Loucy (cell line): ENCODE results near the gene MDN1.

Experiments used
- EZH2phosphoT487 ChIP-seq: fragments of 200-600 bp; IDR thresholded peaks from 2 replicates; pipeline ENCODE4 v1.6.1; 2018; ENCODE audit warnings: antibody characterized with exemption, mild to moderate bottlenecking, moderate library complexity, borderline replicate concordance
- TF ChIP-seq, protein P1 (sequence below): fragments of 200-600 bp; sonication (generic); conservative IDR thresholded peaks from 2 replicates; pipeline ENCODE4 v1.5.1; 2014; ENCODE audit warnings: mild to moderate bottlenecking, antibody characterized with exemption, low read length

DNA sequence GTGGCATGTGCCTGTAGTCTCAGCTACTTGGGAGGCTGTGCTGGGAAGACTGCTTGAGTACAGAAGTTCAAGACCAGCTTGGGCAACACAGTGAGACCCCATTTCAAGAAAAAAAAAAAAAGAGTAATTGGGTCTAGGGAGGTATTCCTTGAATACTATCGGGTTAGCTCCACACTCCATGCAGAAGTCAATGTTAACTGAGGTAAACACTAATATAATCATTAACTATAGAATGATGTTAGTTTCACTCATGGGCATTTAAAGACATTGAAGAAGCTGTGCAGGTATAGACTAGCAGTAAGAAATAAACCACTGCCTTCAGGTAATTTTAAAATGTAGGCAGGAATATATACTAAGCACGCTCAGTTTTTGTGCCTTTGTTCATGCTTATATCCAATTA, 32.6 kb downstream of the MDN1 start:
- TF ChIP-seq, protein P1, sequence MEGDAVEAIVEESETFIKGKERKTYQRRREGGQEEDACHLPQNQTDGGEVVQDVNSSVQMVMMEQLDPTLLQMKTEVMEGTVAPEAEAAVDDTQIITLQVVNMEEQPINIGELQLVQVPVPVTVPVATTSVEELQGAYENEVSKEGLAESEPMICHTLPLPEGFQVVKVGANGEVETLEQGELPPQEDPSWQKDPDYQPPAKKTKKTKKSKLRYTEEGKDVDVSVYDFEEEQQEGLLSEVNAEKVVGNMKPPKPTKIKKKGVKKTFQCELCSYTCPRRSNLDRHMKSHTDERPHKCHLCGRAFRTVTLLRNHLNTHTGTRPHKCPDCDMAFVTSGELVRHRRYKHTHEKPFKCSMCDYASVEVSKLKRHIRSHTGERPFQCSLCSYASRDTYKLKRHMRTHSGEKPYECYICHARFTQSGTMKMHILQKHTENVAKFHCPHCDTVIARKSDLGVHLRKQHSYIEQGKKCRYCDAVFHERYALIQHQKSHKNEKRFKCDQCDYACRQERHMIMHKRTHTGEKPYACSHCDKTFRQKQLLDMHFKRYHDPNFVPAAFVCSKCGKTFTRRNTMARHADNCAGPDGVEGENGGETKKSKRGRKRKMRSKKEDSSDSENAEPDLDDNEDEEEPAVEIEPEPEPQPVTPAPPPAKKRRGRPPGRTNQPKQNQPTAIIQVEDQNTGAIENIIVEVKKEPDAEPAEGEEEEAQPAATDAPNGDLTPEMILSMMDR = no peak
- no peak for TF ChIP-seq EZH2phosphoT487
